ENCODE measurements around the gene CDH24. TPM values are rescaled to one million over a fixed set of nuclear protein-coding genes. Genes with fewer than 3 reads are reported as not detected.

Gene CDH24
- total and polyA plus RNA-seq, 2 of the 4 experiments (the other 2 are of a cell fraction), result 3.9 to 24.4 TPM

- TF ChIP-seq BHLHE40 (IDR thresholded peaks at IDR 0.05; ENCODE audit: low read depth, low read length) (no peak), MAFK (IDR thresholded peaks at IDR 0.05; ENCODE audit: low read depth, low read length) (no peak), SMC3 (IDR thresholded peaks at IDR 0.05; ENCODE audit: low read depth, low read length) (no peak), MXI1 (IDR thresholded peaks at IDR 0.05; ENCODE audit: borderline replicate concordance, low read depth, low read length) (peak; percentile 70; the same call in 1 of the 2 replicates)
These were observed 1.6 kb downstream of the CDH24 start (continued) for GRCh38 chr14:23055621-23056144.

- no peak overlapping the region for H2BK15ac ChIP-seq (ENCODE audit: low read depth, low read length)
- intact Hi-C loops (cut with micrococcal nuclease), result no loop called here
- H3K9ac ChIP-seq (ENCODE audit: low read depth, low read length), result no peak overlapping the region
- peak overlapping the region; percentile 23 for H2AK9ac ChIP-seq (replicated peaks; ENCODE audit: low read depth, low read length, poor library complexity)
- no peak for DNase-seq
- no peak overlapping the region for H3K56ac ChIP-seq (ENCODE audit: extremely low read depth, insufficient read depth, low read length)
- no peak overlapping the region for H3K23ac ChIP-seq (ENCODE audit: low read depth, low read length)
- no peak for ATAC-seq (ENCODE audit: low read depth)
- no peak overlapping the region for H2BK120ac ChIP-seq (ENCODE audit: low read depth, low read length)
- H3K14ac ChIP-seq (replicated peaks; ENCODE audit: low read depth, low read length), result no peak overlapping the region
- H4K8ac ChIP-seq (ENCODE audit: low read depth in 2 of 2, low read length in 2 of 2), result no peak overlapping the region
- no peak overlapping the region for H2AFZ ChIP-seq (replicated peaks; ENCODE audit: low read length, poor library complexity)
- no peak overlapping the region for H2BK5ac ChIP-seq (ENCODE audit: low read depth, low read length, poor library complexity, severe bottlenecking)
- H4K20me1 ChIP-seq (ENCODE audit: insufficient read depth, low read length), result peaks cover 13% of the 10 kb centered on the region
- H3K36me3 ChIP-seq (ENCODE audit: control insufficient read depth, insufficient read depth, low read length), result peaks cover 16% of the 10 kb centered on the region
- ChIA-PET CTCF (interaction anchor here (1.1 kb wide), 1 partner anchor 69 kb away, joined by 3 read pairs; no protein-coding TSS in a partner anchor), POLR2A (ENCODE audit: unreplicated experiment) (no interaction called here)
- H3K4me1 ChIP-seq (ENCODE audit: control insufficient read depth, insufficient read depth, low read length), result peaks cover 11% of the 10 kb centered on the region; the same call in 1 of the 2 replicates
- H3K18ac ChIP-seq (ENCODE audit: low read depth, low read length), result no peak overlapping the region
- no peak overlapping the region for H4K91ac ChIP-seq (ENCODE audit: insufficient read depth, low read depth, low read length)
- no peak overlapping the region for H2AK5ac ChIP-seq (ENCODE audit: low read depth, low read length)
- no peaks in the 10 kb centered on the region for H3K9me3 ChIP-seq (ENCODE audit: control insufficient read depth, insufficient read depth, low read length)
- TF ChIP-seq FOS (IDR thresholded peaks at IDR 0.05; ENCODE audit: low read depth, low read length), result no peak
- TF ChIP-seq USF2 (IDR thresholded peaks at IDR 0.05; ENCODE audit: low read depth, low read length), result no peak
- TF ChIP-seq CTCF (conservative IDR thresholded peaks at IDR 0.05; ENCODE audit: low read depth, low read length), result no peak
- TF ChIP-seq RFX5 (IDR thresholded peaks at IDR 0.05; ENCODE audit: low read depth, low read length), result no peak
- TF ChIP-seq ELK1 (IDR thresholded peaks at IDR 0.05; ENCODE audit: borderline replicate concordance, low read depth, low read length), result no peak
- TF ChIP-seq MAZ (IDR thresholded peaks at IDR 0.05; ENCODE audit: borderline replicate concordance, low read depth, low read length), result no peak
- no peak for TF ChIP-seq MAFK (IDR thresholded peaks at IDR 0.05; ENCODE audit: low read depth, low read length)
- no peak for TF ChIP-seq CEBPB (IDR thresholded peaks at IDR 0.05; ENCODE audit: low read depth, low read length)
- TF ChIP-seq POLR2A (IDR thresholded peaks at IDR 0.05; ENCODE audit: low read depth, low read length), result no peak
- no peak for TF ChIP-seq SMC3 (IDR thresholded peaks at IDR 0.05; ENCODE audit: low read depth, low read length)
- TF ChIP-seq CHD1 (IDR thresholded peaks at IDR 0.05; ENCODE audit: low read depth, low read length), result no peak
- TF ChIP-seq RAD21 (IDR thresholded peaks at IDR 0.05; ENCODE audit: low read length), result no peak
- no peak for TF ChIP-seq BHLHE40 (IDR thresholded peaks at IDR 0.05; ENCODE audit: low read depth, low read length)
- H3K27me3 ChIP-seq (ENCODE audit: control insufficient read depth, insufficient read depth, low read length), result no peaks in the 10 kb centered on the region
- no peak overlapping the region for H3K4ac ChIP-seq (ENCODE audit: low read depth, low read length)
- H3K27ac ChIP-seq (ENCODE audit: insufficient read depth, low read length), result no peak overlapping the region
- dilution Hi-C loops (cut with HindIII; ENCODE audit: low sequenced_read_pairs, unreplicated experiment), result no loop called here
- H2BK20ac ChIP-seq (ENCODE audit: low read depth, low read length), result no peak overlapping the region
- H4K5ac ChIP-seq (ENCODE audit: low read depth, low read length), result no peak overlapping the region
- H3K9me1 ChIP-seq (ENCODE audit: insufficient read depth, low read length), result no peaks in the 10 kb centered on the region
- BruUV-seq (replicated peaks), result no TSS peak
- no peak overlapping the region for H3K4me3 ChIP-seq (ENCODE audit: insufficient read depth, low read depth, low read length)
- H3K79me1 ChIP-seq (ENCODE audit: low read depth in 1 of 2, low read length in 2 of 2), result peaks cover 0 to 25% of the 10 kb centered on the region in 2 experiments; a peak in 3 of 4 replicates
- in situ Hi-C loops (cut with MboI; ENCODE audit: low sequenced_read_pairs), result no loop called here
- 96% methylated on average over 12 of the region's 12 CpGs; no CpG with 5 or more reads in 1 of the 2 experiments for WGBS, 2 experiments (ENCODE audit: extremely low coverage in 2 of 2, insufficient read length in 1 of 2)
- H3K4me2 ChIP-seq (ENCODE audit: low read depth, low read length), result no peak overlapping the region
These were observed 2.2 kb downstream of the CDH24 start for GRCh38 chr14:23055147-23055550.

All from IMR-90 (cell line).